Lower leg skin (tissue), 4 donors: Measurements from ENCODE around the gene FOXP1. TPM values are rescaled to one million over a fixed set of nuclear protein-coding genes. Genes with fewer than 3 reads are reported as not detected.

Source experiments
- DNase-seq, 2 donors: peaks; one replicate each; pipeline ENCODE4 v3.0.0-alpha.2; 2019; ENCODE audit warnings: low spot score in 2 of 2
- H3K4me3 ChIP-seq: fragments of 200-600 bp; sonication (generic); 2 replicates; pipeline ENCODE4 v1.5.1; 2017; ENCODE audit warnings: mild to moderate bottlenecking, low read depth; ENCODE audit not compliant: poor library complexity, severe bottlenecking
- POLR2A ChIP-seq, 2 donors: fragments of 450-650 bp; IDR thresholded peaks; one replicate each; pipeline ENCODE4 v1.6.1; 2016 to 2017; ENCODE audit warnings: antibody characterized with exemption in 2 of 2, mild to moderate bottlenecking in 1 of 2, moderate library complexity in 1 of 2
- WGBS, 2 donors: methylation state at CpG; one replicate each; pipeline ENCODE4 v1.1.5; 2018; 5-methylcytosine and 5-hydroxymethylcytosine counted together
- intact Hi-C: fragments of 100-400 bp; cut with DNase I; formaldehyde crosslinking; loops from one replicate; pipeline ENCODE4 v1.15.0; 2023; ENCODE audit warnings: low total_unique reads
- total RNA-seq, 4 donors: library from RNA; depleted of rRNA; stranded (reverse); fragments of >200 nt; gene quantifications; one replicate each; pipeline ENCODE4 v1.1.0, GENCODE V29; 2016
- TF ChIP-seq, protein P1 (sequence below), 3 donors: fragments of 450-650 bp; IDR thresholded peaks; one replicate each; pipeline ENCODE4 v1.5.1; 2016; ENCODE audit warnings: antibody characterized with exemption in 3 of 3, mild to moderate bottlenecking in 3 of 3, moderate library complexity in 2 of 3

FOXP1 gene
- total RNA-seq, 4 donors from 2014 or later: 46.6 to 66.6 (median 55.2) TPM

DNA sequence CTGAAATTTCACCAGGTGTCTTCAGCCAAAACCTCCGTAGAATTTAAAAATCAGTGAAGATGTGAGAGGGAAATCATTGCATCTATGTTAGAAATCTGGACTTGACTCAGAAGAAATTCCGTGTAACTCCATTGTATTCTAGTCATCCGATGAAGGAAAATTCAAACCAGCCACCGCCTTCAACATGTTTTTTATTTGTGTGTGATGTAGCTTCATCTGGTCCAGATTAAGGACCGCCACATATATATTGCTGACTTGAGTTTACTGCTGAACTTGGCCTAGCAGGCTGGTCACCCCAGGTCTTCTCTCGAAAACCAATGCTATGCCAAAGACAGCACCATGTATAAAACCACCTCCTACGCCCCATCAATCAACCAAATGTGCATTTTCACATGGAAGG, 120.9 kb downstream of the FOXP1 start:
- 79 to 86% methylated on average over 7 of the region's 7 CpGs for WGBS, 2 donors
- no peak overlapping the region for H3K4me3 ChIP-seq
- no peak for DNase-seq
- intact Hi-C loops: no loop called here
- no peak for TF ChIP-seq POLR2A (IDR thresholded peaks at IDR 0.05)
- TF ChIP-seq, protein P1, sequence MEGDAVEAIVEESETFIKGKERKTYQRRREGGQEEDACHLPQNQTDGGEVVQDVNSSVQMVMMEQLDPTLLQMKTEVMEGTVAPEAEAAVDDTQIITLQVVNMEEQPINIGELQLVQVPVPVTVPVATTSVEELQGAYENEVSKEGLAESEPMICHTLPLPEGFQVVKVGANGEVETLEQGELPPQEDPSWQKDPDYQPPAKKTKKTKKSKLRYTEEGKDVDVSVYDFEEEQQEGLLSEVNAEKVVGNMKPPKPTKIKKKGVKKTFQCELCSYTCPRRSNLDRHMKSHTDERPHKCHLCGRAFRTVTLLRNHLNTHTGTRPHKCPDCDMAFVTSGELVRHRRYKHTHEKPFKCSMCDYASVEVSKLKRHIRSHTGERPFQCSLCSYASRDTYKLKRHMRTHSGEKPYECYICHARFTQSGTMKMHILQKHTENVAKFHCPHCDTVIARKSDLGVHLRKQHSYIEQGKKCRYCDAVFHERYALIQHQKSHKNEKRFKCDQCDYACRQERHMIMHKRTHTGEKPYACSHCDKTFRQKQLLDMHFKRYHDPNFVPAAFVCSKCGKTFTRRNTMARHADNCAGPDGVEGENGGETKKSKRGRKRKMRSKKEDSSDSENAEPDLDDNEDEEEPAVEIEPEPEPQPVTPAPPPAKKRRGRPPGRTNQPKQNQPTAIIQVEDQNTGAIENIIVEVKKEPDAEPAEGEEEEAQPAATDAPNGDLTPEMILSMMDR (IDR thresholded peaks at IDR 0.05): no peak

DNA sequence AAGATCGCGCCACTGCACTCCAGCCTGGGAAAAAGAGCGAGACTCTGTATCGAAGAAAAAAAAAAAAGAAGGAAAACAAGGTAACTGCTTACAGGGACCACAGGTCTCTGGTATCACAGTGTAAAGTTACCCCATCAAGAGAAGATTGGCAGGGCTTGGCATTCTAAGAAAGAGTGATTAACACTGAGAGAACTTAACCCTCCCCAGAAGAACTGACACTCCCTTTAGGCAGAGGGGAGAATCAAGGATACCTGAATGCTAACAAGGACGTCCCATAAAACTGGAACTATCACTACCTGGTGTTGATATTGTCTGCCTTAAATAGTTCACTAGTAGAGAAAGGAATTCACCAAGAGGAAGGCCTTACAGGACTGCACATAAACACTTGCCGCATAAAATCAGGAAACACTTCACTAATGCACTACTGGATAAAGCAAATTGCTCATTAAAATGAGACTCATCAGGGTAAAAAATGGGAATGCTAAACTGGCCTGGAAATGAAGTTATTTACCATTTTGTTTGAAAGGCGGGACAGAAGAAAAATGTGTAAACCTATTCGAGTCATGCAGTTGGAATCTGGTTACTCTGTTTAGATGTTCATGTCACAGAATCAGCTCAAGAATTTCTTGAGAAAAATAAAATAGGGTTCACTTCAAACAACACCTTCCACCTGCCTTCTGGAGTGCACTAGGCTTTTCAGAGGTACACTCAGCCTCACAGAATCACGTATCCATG, 121.6 kb downstream of the FOXP1 start:
- no peak overlapping the region for H3K4me3 ChIP-seq
- intact Hi-C loops: no loop called here
- DNase-seq: no peak
- 87 to 89% methylated on average over 9 of the region's 9 CpGs for WGBS, 2 donors
- no peak for TF ChIP-seq POLR2A (IDR thresholded peaks at IDR 0.05)
- TF ChIP-seq, protein P1 (IDR thresholded peaks at IDR 0.05): no peak

DNA sequence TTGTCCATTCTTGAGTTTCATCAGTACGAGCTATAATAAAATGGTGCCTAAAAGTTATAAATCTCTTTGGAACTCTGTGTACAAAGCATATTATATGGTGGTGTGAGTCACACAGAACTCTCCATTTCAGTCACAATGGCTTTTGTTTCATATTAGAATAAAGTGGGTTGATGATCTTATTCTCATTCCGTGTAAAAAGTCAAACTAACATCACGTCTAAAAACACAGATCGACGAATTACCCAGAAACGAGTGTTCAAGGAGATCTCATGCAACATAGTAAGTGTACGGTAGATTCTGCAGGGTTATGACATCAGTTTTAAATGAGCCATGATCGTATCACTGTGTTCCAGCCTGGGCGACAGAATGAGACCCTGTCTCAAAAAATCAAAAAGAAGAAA, 122.4 kb downstream of the FOXP1 start:
- H3K4me3 ChIP-seq: no peak overlapping the region
- 95 to 97% methylated on average over 9 of the region's 9 CpGs for WGBS, 2 donors
- intact Hi-C loops: no loop called here
- TF ChIP-seq POLR2A (IDR thresholded peaks at IDR 0.05): no peak
- TF ChIP-seq, protein P1 (IDR thresholded peaks at IDR 0.05): no peak
- DNase-seq: no peak

DNA sequence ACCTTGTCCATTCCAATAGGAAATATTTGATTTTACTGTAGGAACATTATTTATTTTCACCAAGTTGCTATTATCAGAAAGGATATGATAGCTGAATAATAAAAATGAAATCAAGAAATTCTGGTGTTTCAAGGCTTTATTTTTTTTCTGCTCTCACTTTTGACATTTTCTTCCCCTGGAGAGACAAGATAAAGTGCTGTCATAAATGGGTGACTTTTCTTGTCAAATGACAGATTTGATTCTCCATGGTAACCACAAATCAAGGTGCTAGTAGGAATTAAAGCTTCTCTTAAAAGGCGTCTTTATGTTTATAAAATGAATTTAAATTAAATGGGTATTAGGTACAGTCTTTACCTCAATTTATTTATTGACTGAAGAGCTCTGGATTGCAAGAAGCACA, 124.6 kb downstream of the FOXP1 start:
- TF ChIP-seq POLR2A (IDR thresholded peaks at IDR 0.05): no peak
- TF ChIP-seq, protein P1 (IDR thresholded peaks at IDR 0.05): no peak
- WGBS, 2 donors: 88 to 90% methylated on average over 1 of the region's 1 CpG
- H3K4me3 ChIP-seq: no peak overlapping the region
- intact Hi-C loops: no loop called here
- no peak for DNase-seq

DNA sequence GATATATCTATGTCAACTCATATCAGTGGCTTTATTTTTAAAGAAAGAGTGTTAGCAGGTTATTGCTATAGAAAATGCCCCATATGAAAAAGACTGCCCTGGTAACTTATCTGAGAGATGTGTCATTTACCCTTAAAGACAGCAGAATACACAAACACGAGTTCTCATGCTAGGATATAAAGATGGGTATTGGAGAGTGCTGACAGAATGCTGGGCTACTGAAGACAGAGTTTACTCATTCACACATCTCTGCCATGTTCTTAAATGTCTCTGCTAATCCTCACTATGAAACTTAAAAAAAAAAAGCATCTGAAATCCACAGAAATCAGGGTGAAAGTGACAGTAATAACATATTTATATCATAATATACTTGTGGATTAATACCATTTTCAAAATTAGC, 126.7 kb downstream of the FOXP1 start:
- H3K4me3 ChIP-seq: no peak overlapping the region
- DNase-seq: no peak
- intact Hi-C loops: no loop called here
- TF ChIP-seq, protein P1 (IDR thresholded peaks at IDR 0.05): no peak
- TF ChIP-seq POLR2A (IDR thresholded peaks at IDR 0.05): no peak
- 28 to 57% methylated on average over 1 of the region's 1 CpG for WGBS, 2 donors

DNA sequence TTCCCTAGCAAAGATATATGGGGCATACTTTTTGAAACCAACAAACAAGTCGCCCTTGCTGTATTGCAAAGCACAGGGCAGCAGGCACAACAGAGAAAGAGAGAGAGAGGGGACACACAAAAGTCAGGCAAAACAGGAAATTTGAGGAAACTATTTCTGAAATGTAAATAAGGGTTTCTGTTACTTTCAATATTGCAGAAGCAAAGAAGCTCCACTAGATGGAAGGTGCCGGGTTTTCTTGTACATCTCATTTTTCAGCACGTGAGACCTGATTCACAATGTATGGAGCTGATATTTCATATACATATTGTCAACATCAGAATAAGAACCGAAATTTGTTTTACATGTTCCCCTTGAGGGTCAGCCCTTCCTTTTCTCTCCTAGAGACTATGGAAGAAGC, 127.4 kb downstream of the FOXP1 start:
- intact Hi-C loops: no loop called here
- no peak for TF ChIP-seq POLR2A (IDR thresholded peaks at IDR 0.05)
- no peak overlapping the region for H3K4me3 ChIP-seq
- no peak for DNase-seq
- WGBS, 2 donors: 69% methylated on average over 4 of the region's 4 CpGs
